NB4 (cell line): ENCODE data around the gene EIF6.

Experiments used
- DNase-seq: peaks from one replicate; pipeline ENCODE4 v3.0.0; 2010; ENCODE audit warnings: low read depth
- H3K4me3 ChIP-seq: one replicate; pipeline ENCODE4 v1.5.1; 2011; ENCODE audit warnings: mild to moderate bottlenecking, low read depth, low read length, moderate library complexity
- CTCF ChIP-seq: IDR thresholded peaks from one replicate; pipeline ENCODE4 v1.5.1; 2012; ENCODE audit warnings: low read depth, low read length
- MAX ChIP-seq: IDR thresholded peaks from 2 replicates; pipeline ENCODE4 v1.6.1; 2011; ENCODE audit warnings: low read depth, low read length
- MYC ChIP-seq: IDR thresholded peaks from 2 replicates; pipeline ENCODE4 v1.6.1; 2011; ENCODE audit warnings: low read depth, low read length
- POLR2A ChIP-seq: IDR thresholded peaks from 2 replicates; pipeline ENCODE4 v1.6.1; 2011; ENCODE audit warnings: mild to moderate bottlenecking; ENCODE audit not compliant: insufficient read length; ENCODE audit errors: extremely low read depth

Gene EIF6

DNA sequence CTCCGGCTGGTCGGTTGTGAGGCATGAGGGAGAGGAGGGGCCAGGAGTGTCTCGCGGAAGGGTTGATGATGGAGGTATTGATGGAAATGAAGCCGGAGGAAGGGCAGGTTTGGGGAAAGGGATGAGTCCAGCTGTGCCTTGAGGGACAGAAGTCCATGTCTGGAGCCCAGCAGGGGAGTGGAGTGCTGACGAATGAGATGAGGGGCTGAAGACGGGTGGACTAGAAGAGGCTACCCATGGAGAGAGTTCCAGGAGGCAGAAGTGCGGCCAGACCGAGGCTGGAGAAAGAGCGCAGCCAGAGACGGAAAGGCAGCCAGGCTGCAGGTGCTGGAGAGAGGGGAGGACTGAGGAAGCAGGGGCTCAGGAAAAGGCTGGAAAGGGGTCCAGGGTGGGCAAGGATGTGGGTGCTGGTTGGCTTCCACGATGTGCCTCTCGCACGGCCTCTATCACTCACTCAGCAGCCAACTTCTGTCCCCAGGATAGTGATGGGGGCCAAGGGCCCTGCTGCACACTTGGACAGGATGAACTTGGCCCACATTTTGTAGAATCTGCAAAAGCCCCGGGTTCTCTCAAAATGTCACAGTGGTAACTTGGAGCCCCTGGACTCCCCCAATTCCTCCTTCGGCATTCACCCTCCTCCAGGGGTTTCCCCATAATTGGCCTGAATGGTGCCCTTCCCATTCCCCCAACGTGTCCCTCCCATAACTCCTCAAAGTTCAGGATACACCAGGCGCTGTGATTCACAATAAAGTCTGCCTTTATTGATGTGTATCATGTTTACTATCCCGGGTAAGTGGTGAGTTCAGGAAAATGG, 627 bp upstream of the EIF6 start:
- peak overlapping the region; percentile 83 for H3K4me3 ChIP-seq
- DNase-seq = no peak
- no peak for TF ChIP-seq CTCF
- TF ChIP-seq MAX = no peak
- no peak for TF ChIP-seq POLR2A
- no peak for TF ChIP-seq MYC

- peak; percentile 58 for DNase-seq
- H3K4me3 ChIP-seq = peak overlapping the region; percentile 83
- TF ChIP-seq POLR2A = no peak
- no peak for TF ChIP-seq CTCF
- no peak for TF ChIP-seq MYC
- peak; percentile 39; the same call in 1 of the 2 replicates for TF ChIP-seq MAX
Observed at GRCh38 chr20:35283441-35284266, 918 bp downstream of the EIF6 start.

GRCh38 chr20:35281506-35282101, 3.0 kb downstream of the EIF6 start:
- TF ChIP-seq POLR2A (no peak), MAX (no peak), CTCF (no peak), MYC (no peak)
- DNase-seq = no peak
- H3K4me3 ChIP-seq = no peak overlapping the region

DNA sequence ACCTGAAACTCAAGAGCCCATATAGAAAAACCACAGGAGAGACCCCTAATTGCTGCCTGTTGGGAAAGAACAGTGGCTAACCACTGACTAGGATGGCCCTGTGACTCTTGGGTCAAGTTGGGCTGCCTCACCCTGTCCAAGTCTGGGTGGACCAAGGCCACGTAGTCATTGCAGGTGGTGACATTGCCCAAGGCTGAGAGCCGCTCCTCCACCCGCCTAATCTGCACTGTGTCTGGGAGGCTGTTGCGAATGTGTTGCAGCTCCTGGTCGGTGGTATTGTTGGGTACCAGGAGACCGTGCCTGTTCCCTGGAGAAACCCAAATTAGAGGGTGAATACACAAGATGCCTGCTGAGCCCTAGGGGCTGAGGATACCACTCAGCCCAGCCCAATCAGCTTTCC, 4.0 kb downstream of the EIF6 start:
- no peak overlapping the region for H3K4me3 ChIP-seq
- no peak for DNase-seq
- TF ChIP-seq MYC = no peak

DNA sequence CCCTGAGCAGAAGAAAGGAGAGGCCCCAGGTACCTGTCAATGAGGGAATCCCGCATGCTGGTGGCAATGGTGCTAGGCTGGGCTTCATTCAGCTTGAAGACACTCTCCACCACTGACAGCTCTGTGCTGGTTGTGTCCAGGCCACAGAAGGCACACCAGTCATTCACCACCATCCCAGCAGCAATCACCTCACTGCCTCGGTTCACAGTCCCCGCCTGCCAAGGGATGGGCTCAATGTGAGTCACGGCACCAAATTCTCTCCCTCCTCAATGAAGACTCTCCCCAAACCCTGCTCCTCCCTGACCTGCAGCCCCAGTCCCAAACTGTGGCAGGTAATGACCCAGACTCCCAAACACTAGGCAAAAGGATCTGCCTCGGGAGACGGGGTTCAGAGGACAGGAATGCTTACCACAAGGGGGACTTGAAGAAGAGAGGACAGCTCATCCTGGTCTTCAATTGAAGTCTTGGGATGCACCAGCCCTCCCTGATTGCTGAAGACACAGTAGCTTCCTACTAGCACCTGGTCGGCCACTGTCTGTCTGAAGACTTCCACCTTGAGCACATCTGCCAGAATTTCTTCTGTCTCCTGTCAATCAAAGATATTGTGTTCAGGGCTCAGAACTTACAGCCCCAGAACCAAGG, 4.9 kb downstream of the EIF6 start:
- no peak overlapping the region for H3K4me3 ChIP-seq
- no peak for DNase-seq
- no peak for TF ChIP-seq POLR2A
- TF ChIP-seq MAX = no peak

GRCh38 chr20:35279040-35279439, 5.5 kb downstream of the EIF6 start:
- no peak overlapping the region for H3K4me3 ChIP-seq
- no peak for DNase-seq
- TF ChIP-seq MYC (no peak), POLR2A (no peak), CTCF (no peak), MAX (no peak)
